Prostate gland (tissue), 2 donors: ENCODE data around the gene RUSF1.

ENCODE experiments used
- POLR2A ChIP-seq: fragments of 450-650 bp; IDR thresholded peaks from one replicate; pipeline ENCODE4 v1.6.1; 2016; ENCODE audit warnings: antibody characterized with exemption, mild to moderate bottlenecking
- POLR2AphosphoS5 ChIP-seq: sonication (generic); formaldehyde crosslinking; IDR thresholded peaks from one replicate; pipeline ENCODE4 v1.6.1; 2017; ENCODE audit warnings: antibody characterized with exemption
- TF ChIP-seq, protein P1 (sequence below), 4 experiments: fragments of 200-600 bp in 2 of 4; fragments of 450-650 bp in 2 of 4; sonication (generic) in 2 of 4; IDR thresholded peaks; 1 replicate in 3 of 4; 2 replicates in 1 of 4; pipeline ENCODE4 v1.5.1; 2016 to 2019; ENCODE audit warnings: antibody characterized with exemption in 4 of 4, mild to moderate bottlenecking in 2 of 4, moderate library complexity in 2 of 4

DNA sequence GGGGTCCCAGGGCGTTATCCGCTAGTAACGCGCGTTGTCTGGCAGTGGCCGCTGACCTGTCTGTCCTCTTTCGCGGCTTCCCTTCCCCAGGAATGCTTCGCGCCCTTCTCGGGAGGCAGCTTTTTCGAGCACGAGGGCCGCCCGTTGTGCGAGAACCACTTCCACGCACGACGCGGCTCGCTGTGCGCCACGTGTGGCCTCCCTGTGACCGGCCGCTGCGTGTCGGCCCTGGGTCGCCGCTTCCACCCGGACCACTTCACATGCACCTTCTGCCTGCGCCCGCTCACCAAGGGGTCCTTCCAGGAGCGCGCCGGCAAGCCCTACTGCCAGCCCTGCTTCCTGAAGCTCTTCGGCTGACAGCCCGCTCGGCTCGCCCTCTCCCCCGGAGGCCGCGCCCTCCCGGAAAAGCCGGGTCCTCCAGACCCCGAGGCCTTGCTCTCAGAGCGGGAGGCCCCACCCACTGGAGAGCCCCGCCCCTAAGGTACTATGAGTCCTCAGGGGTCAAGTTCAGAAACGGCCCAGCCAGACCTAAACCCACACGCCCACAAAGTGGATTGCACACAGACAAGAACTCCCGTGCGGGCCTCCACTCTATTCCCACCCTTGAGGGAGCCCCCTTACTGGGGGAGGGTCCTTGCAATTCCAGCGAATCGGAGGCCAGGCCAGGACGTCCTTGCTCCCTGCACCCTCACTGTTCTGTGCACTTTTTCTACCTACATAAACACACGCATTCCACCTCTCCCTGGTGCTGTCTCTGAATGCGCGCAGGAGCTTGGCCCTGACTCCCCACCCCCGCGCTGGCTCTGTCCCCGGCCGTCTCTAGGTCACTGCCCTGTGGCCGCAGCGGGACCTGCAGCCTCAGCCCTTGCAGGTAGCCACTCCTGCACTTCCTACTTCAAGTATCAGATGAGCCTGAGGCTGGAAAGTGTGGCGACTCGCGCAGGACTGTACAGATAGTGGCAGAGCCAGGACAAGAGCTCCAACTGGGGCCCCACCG lies 30.7 kb downstream of the RUSF1 start:
- TF ChIP-seq POLR2A (no peak), POLR2AphosphoS5 (no peak)
- TF ChIP-seq, protein P1, sequence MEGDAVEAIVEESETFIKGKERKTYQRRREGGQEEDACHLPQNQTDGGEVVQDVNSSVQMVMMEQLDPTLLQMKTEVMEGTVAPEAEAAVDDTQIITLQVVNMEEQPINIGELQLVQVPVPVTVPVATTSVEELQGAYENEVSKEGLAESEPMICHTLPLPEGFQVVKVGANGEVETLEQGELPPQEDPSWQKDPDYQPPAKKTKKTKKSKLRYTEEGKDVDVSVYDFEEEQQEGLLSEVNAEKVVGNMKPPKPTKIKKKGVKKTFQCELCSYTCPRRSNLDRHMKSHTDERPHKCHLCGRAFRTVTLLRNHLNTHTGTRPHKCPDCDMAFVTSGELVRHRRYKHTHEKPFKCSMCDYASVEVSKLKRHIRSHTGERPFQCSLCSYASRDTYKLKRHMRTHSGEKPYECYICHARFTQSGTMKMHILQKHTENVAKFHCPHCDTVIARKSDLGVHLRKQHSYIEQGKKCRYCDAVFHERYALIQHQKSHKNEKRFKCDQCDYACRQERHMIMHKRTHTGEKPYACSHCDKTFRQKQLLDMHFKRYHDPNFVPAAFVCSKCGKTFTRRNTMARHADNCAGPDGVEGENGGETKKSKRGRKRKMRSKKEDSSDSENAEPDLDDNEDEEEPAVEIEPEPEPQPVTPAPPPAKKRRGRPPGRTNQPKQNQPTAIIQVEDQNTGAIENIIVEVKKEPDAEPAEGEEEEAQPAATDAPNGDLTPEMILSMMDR (IDR thresholded peaks at IDR 0.05): no peak
